ENCODE results near the gene TLE4.

Gene TLE4

GRCh38 chr9:79709743-79710674 is 138.2 kb downstream of the TLE4 start:
- H2AFZ ChIP-seq (ENCODE audit: low read length) = no peak overlapping the region
- H3K79me2 ChIP-seq (ENCODE audit: low read length) = no peaks in the 10 kb centered on the region
- no peak overlapping the region for H3K9ac ChIP-seq (ENCODE audit: low read length)
- H3K4me1 ChIP-seq (ENCODE audit: low read length) = no peaks in the 10 kb centered on the region
- no peak for DNase-seq
- H3F3A ChIP-seq (ENCODE audit: insufficient read depth, low read length) = no peaks in the 10 kb centered on the region
- H3K27ac ChIP-seq (ENCODE audit: low read length) = no peak overlapping the region
- no peak overlapping the region for H3K4me2 ChIP-seq (ENCODE audit: low read depth, low read length)
- no peaks in the 10 kb centered on the region for H3K9me3 ChIP-seq (replicated peaks; ENCODE audit: insufficient read depth, low read length)
- no peaks in the 10 kb centered on the region for H3K27me3 ChIP-seq (replicated peaks; ENCODE audit: insufficient read depth, low read length)
- no peaks in the 10 kb centered on the region for H4K20me1 ChIP-seq (ENCODE audit: insufficient read depth, low read length)
- no peaks in the 10 kb centered on the region for H3K9me2 ChIP-seq (replicated peaks; ENCODE audit: insufficient read depth, low read length)
- no peak for TF ChIP-seq EZH2phosphoT487 (IDR thresholded peaks at IDR 0.05; ENCODE audit: low read length)
- no peak for TF ChIP-seq EZH2 (optimal IDR thresholded peaks at IDR 0.05; ENCODE audit: low read depth, low read length)
- TF ChIP-seq, protein P1, sequence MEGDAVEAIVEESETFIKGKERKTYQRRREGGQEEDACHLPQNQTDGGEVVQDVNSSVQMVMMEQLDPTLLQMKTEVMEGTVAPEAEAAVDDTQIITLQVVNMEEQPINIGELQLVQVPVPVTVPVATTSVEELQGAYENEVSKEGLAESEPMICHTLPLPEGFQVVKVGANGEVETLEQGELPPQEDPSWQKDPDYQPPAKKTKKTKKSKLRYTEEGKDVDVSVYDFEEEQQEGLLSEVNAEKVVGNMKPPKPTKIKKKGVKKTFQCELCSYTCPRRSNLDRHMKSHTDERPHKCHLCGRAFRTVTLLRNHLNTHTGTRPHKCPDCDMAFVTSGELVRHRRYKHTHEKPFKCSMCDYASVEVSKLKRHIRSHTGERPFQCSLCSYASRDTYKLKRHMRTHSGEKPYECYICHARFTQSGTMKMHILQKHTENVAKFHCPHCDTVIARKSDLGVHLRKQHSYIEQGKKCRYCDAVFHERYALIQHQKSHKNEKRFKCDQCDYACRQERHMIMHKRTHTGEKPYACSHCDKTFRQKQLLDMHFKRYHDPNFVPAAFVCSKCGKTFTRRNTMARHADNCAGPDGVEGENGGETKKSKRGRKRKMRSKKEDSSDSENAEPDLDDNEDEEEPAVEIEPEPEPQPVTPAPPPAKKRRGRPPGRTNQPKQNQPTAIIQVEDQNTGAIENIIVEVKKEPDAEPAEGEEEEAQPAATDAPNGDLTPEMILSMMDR (IDR thresholded peaks at IDR 0.05; ENCODE audit: low read length) = no peak
- no peak overlapping the region for H3K4me3 ChIP-seq (ENCODE audit: low read length)
- no peaks in the 10 kb centered on the region for H3K36me3 ChIP-seq (replicated peaks; ENCODE audit: insufficient read depth, low read length)

DNA sequence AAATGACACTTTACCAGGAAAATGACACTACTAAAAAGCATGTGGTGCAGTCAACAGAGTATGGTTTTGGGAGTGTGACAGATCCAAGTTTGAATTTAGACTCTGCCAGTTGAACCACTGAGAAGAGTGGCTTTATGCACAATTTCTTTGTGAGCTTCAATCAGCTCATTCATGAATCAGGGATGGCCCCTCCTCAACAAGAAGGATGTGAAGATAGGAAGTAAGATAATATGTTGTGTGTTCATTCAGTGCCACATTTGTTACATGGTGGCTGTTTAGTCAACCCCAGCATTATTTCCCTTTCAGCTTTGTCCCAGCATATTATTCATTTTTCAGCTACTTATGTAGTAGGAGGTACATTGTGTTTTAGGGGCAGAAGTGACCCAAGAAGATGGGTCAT is 140.1 kb downstream of the TLE4 start:
- Histone ChIP-seq H3K79me2 (ENCODE audit: low read length) (no peaks in the 10 kb centered on the region), H3K4me2 (ENCODE audit: low read depth, low read length) (no peak overlapping the region), H3K4me3 (ENCODE audit: low read length) (no peak overlapping the region), H3K36me3 (replicated peaks; ENCODE audit: insufficient read depth, low read length) (no peaks in the 10 kb centered on the region), H3F3A (ENCODE audit: insufficient read depth, low read length) (no peaks in the 10 kb centered on the region), H3K27me3 (replicated peaks; ENCODE audit: insufficient read depth, low read length) (no peaks in the 10 kb centered on the region), H3K9me3 (replicated peaks; ENCODE audit: insufficient read depth, low read length) (no peaks in the 10 kb centered on the region), H3K9me2 (replicated peaks; ENCODE audit: insufficient read depth, low read length) (no peaks in the 10 kb centered on the region), H4K20me1 (ENCODE audit: insufficient read depth, low read length) (no peaks in the 10 kb centered on the region), H3K27ac (ENCODE audit: low read length) (no peak overlapping the region), H2AFZ (ENCODE audit: low read length) (no peak overlapping the region), H3K9ac (ENCODE audit: low read length) (no peak overlapping the region), H3K4me1 (ENCODE audit: low read length) (no peaks in the 10 kb centered on the region)
- DNase-seq = no peak
- TF ChIP-seq EZH2 (optimal IDR thresholded peaks at IDR 0.05; ENCODE audit: low read depth, low read length) (no peak), EZH2phosphoT487 (IDR thresholded peaks at IDR 0.05; ENCODE audit: low read length) (no peak)
- TF ChIP-seq, protein P1 (IDR thresholded peaks at IDR 0.05; ENCODE audit: low read length) = no peak

DNA sequence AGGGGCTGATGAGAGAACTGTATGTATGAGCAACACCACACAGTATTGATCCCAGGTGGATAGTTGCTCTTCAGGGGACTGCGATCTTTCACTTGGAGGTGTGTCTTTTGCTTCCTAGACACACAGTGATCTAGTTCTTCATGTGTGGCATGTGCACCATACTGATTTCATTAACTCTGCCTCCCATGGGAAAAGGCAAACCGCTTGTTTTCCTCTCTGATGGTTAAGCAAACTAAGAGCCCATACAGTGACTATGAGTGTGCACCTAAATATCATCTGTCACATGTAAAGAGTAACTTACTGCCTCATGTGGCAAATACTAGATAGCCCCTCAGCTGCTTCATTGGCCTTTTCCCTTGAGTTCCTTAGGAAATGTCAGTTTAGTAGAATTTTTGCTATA is 147.3 kb downstream of the TLE4 start:
- Histone ChIP-seq H3K9me2 (replicated peaks; ENCODE audit: insufficient read depth, low read length) (no peaks in the 10 kb centered on the region), H3K4me3 (ENCODE audit: low read length) (no peak overlapping the region), H3K9ac (ENCODE audit: low read length) (no peak overlapping the region), H2AFZ (ENCODE audit: low read length) (no peak overlapping the region), H3K4me1 (ENCODE audit: low read length) (no peaks in the 10 kb centered on the region), H3F3A (ENCODE audit: insufficient read depth, low read length) (no peaks in the 10 kb centered on the region), H3K27ac (ENCODE audit: low read length) (no peak overlapping the region), H3K79me2 (ENCODE audit: low read length) (no peaks in the 10 kb centered on the region), H3K36me3 (replicated peaks; ENCODE audit: insufficient read depth, low read length) (no peaks in the 10 kb centered on the region), H3K27me3 (replicated peaks; ENCODE audit: insufficient read depth, low read length) (no peaks in the 10 kb centered on the region), H3K9me3 (replicated peaks; ENCODE audit: insufficient read depth, low read length) (no peaks in the 10 kb centered on the region), H4K20me1 (ENCODE audit: insufficient read depth, low read length) (no peaks in the 10 kb centered on the region), H3K4me2 (ENCODE audit: low read depth, low read length) (no peak overlapping the region)
- TF ChIP-seq EZH2phosphoT487 (IDR thresholded peaks at IDR 0.05; ENCODE audit: low read length) = no peak
- no peak for TF ChIP-seq EZH2 (optimal IDR thresholded peaks at IDR 0.05; ENCODE audit: low read depth, low read length)
- no peak for DNase-seq

- Histone ChIP-seq H3K9ac (ENCODE audit: low read length) (no peak overlapping the region), H3K9me3 (replicated peaks; ENCODE audit: insufficient read depth, low read length) (no peaks in the 10 kb centered on the region), H3F3A (ENCODE audit: insufficient read depth, low read length) (no peaks in the 10 kb centered on the region), H3K27me3 (replicated peaks; ENCODE audit: insufficient read depth, low read length) (no peaks in the 10 kb centered on the region), H2AFZ (ENCODE audit: low read length) (no peak overlapping the region), H3K79me2 (ENCODE audit: low read length) (no peaks in the 10 kb centered on the region), H3K27ac (ENCODE audit: low read length) (no peak overlapping the region), H3K4me1 (ENCODE audit: low read length) (no peaks in the 10 kb centered on the region), H3K4me3 (ENCODE audit: low read length) (no peak overlapping the region), H3K9me2 (replicated peaks; ENCODE audit: insufficient read depth, low read length) (no peaks in the 10 kb centered on the region), H3K4me2 (ENCODE audit: low read depth, low read length) (no peak overlapping the region), H3K36me3 (replicated peaks; ENCODE audit: insufficient read depth, low read length) (no peaks in the 10 kb centered on the region), H4K20me1 (ENCODE audit: insufficient read depth, low read length) (no peaks in the 10 kb centered on the region)
- TF ChIP-seq EZH2phosphoT487 (IDR thresholded peaks at IDR 0.05; ENCODE audit: low read length) (no peak), EZH2 (optimal IDR thresholded peaks at IDR 0.05; ENCODE audit: low read depth, low read length) (no peak)
- TF ChIP-seq, protein P1 (IDR thresholded peaks at IDR 0.05; ENCODE audit: low read length) = no peak
- DNase-seq = no peak
These were observed 148.2 kb downstream of the TLE4 start for GRCh38 chr9:79719989-79720388.
